SKM-1 (cell line): ENCODE results near the gene SAMD4A.
"Not testable (repeated sequence)": the region's sequence is repeated elsewhere in the genome, so short reads cannot be mapped to it uniquely, and the experiment has no call there.

Source experiments
- DNase-seq: peaks from one replicate; lab custom pipeline; 2025; ENCODE audit not compliant: unreplicated experiment; lab: John Stamatoyannopoulos, UW

SAMD4A gene

DNA sequence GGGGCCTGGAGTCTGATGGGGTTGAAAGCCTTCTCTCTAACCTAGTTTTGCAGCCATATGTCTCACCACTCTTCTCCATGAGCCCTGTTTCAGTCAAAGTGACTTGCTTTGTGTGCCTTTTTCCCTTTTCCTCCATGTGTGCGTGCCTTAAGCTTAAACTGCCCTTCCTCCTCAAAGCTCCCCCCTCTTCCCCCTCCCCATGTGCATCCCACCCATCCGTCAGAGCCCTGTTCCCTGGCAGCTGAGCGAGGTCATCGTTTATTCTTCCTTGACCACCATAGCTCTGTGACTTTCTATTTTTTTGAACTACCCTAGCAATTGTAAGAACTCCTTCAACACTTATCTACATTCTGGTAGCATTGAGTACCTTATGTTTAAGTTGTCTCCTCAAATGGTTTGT lies 24.9 kb downstream of the SAMD4A start:
- no peak for DNase-seq

DNA sequence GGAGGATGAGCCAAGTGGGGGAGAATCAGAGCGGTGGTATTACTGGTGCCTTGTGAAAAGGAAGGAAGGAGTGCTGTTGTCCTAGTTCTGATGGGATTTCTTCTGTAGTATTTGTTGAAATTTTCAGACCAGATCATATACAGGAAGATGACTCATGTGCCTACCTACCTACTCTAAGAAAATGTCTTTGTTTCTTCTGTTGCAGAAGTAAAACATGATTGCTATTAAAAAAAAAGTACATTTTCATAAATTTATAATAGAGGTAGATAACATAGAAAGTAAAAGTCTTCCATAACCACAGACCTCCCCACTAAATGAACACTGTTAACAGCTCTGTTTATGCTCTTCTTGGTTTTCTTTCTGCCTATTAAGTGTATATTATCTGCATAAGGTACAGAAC lies 26.9 kb downstream of the SAMD4A start:
- no peak for DNase-seq

DNA sequence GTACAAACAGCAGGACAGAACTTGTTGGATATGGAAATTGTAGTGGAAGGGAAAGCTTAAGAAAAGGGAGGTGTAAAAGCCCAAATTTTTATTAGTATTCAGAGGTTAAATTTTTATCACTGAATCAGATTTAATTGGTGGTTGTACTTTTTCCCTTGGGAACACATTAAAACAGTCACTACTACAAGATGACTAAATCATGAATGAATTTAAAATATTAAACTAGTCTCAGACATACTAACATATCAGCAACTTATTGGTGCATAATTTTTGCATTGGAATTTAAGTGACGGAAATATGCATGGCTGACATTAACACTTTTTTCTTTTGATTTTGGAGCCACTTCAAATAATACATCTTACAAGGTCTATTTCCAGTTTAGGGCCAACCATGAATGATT lies 27.6 kb downstream of the SAMD4A start:
- no peak for DNase-seq

GRCh38 chr14:54597795-54598443 lies 31.0 kb downstream of the SAMD4A start:
- no peak for DNase-seq

DNA sequence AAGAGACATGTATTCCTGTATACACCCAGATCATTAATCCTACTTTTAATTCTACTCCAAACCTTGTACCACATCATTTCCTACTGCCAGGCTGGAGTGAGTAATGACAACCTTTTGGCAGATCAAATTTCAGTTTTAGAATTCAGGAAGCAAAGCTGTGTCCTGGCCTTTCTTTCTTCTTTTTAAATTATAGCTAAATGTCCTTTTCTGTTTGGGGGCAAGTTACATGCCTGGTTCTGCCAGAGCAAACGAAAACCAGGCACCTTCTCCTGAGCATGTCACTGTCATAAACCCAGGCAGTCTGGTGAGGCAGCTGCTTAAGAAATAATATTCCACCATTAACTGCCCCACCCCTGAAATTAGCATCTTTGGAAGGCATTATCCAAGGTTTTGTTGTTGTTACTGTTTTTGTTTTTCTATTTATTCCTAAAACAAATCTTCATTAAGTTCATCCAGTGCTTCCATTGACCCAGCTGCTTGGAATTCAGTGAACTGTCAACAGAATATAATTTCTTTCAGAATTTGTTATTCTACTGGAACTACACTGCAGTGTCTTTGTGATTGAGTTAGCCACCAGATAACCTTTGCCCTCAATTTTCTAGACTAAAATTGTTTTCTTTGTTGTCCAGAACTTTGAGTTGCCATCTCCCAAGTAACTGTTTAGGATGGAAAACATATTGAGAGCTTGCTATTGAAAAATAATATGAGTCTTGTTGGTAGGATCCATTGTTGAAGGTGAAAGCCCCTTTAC lies 33.2 kb downstream of the SAMD4A start:
- DNase-seq = no peak

DNA sequence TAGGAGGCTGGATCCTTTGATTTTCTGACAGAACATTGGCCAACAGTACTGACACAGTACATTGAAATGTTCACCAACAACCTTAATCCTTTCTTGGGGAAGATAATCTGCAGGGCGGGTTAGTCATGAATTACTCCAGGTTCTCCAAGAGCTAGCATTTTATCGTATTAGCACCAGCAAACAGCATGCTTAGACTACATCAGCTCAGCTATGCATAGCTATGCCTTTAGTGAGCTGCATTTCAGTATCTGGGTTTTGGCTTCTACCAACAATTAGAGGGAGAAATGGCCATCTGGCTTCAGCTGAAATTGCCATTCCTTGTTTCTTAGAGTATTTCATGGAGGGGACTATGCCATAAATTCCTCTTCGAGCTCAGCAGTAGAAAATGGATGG lies 33.8 kb downstream of the SAMD4A start:
- no peak for DNase-seq

DNA sequence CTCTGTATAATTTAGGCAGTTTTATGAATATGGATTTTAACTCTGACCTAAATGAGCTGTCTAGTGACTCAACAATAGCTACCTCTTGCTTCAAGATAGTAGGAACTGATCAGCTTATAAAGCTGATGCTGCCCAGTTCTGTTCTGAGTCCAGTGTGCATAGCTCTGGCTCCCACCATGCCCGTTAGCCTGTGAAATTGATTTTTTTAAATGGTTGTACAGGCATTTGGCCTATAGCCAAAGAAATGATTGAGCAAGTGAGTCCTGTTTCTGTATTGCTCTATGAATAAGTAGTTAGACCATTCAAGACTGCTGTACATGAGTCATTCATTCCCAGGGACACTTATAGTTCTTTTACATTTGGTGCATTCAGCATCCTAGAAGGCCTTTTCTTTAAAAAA lies 36.4 kb downstream of the SAMD4A start:
- no peak for DNase-seq

DNA sequence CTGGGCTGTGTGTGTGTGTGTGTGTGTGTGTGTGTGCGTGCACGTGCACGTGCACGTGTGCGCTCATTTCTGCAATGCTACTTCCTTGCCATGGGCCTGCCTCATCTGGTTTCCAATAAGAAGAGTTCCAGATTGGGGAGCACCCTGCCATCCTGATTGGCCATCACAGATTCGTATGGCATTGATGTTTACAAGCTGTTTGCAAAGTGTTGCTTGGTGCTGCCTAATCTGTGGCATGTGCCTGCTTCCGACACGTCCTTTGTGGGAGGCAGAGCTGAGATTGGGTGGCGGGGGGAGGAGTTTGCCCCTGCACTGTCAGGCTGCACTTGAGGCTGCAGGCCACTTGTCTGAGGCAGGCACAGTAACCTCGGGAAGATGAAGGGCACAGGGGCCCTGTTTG lies 39.2 kb downstream of the SAMD4A start:
- DNase-seq = no peak

- DNase-seq = no peak
These were observed 39.8 kb downstream of the SAMD4A start for GRCh38 chr14:54606631-54607133.

DNA sequence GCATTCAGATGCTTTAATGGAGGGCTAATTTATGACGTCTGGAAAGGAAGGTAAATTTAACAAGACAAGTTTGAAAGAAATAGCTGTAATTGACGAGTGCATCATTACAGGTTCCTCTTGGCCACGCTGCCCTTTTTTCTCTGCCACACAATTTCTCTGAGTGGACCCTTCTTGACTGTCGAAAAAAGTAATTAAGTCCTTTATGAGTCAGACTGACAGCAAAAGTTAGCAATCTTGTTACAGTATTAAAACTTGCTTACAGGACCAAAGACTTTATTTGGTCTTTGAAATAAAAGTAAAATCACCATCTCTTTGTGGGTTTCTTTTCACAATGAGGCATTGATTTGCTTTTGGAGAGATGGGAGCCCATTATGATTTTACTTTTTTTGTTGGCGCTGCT lies 42.6 kb downstream of the SAMD4A start:
- no peak for DNase-seq

- no peak for DNase-seq
These were observed 43.4 kb downstream of the SAMD4A start for GRCh38 chr14:54610051-54610977.

GRCh38 chr14:54614296-54614695 lies 47.4 kb downstream of the SAMD4A start:
- DNase-seq = no peak

- no peak for DNase-seq
These were observed 50.5 kb downstream of the SAMD4A start for GRCh38 chr14:54617467-54617866.

DNA sequence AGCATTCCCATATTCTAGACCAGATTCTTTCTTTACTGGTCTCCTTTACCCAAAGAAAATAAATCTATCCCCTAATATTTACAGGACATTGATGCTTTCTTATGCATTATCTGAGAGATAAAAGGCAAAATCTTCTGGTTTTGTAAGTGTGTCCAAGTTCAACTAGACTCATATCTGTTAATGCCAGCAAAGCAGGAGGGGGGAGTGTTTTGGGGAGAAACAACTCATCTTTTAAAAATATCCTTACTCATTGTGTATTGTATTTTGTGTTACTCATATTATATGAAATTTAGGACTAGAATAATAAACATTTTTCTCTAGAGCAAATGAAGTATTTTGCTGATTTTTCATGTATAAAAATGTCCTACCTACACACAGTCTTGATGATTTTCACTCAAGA lies 54.8 kb downstream of the SAMD4A start:
- no peak for DNase-seq

- DNase-seq = no peak
These were observed 55.4 kb downstream of the SAMD4A start for GRCh38 chr14:54622192-54622958.

GRCh38 chr14:54623279-54624004 lies 56.5 kb downstream of the SAMD4A start:
- no peak for DNase-seq

- DNase-seq = not testable (repeated sequence)
These were observed 57.1 kb downstream of the SAMD4A start for GRCh38 chr14:54624005-54624358.

- DNase-seq = no peak
These were observed 58.2 kb downstream of the SAMD4A start for GRCh38 chr14:54625112-54625511.

DNA sequence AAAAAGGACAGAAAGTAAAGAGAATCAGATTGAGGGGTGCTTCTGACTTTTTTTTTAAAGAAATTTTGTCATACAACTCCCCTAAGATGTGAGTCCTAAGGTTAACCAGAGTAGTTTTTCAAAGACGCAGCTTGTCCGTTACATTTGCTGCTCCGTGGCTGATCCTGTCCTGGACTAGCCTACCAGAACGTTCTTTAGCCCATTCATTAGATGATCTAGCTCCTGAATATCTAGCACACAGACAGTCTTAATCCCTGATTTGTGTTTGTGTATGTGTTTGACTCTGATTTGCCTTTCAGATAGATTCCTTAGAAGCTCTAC lies 60.3 kb downstream of the SAMD4A start:
- no peak for DNase-seq
